ENCODE measurements around the gene SLC17A5.
"Not testable (repeated sequence)": the region's sequence is repeated elsewhere in the genome, so short reads cannot be mapped to it uniquely, and the experiment has no call there.

SLC17A5 gene

DNA sequence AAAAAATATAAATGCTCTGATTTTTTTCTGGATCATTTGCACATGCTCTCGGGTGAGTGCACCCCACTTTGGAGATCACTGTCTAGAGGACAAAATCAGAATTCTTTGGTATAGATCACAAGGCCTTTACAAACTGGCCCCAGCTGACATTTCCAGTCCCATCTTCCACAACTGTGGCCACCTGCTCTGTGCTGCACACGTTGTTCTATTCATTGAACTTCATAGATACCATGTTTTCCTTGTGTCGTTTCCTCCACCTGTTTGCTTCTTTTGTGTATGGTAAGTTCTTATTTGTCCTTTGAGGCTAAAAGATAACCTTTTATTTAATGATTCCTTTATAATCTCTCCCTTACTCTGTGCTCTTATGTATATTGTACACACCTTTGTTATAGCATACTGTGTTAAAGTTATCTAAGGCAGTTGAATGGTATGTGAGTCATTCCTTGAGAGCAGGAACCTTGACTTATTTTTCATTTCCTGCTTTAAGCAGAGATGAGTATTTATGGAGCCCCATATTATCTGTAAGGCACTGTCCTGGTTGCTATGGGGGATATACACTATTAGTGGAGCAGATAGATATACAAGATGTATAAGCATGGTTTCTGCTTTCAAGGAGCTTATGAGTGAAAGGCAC, 12.0 kb upstream of the SLC17A5 start:
- peak; percentile 38 for DNase-seq (ENCODE audit: low read depth)

DNA sequence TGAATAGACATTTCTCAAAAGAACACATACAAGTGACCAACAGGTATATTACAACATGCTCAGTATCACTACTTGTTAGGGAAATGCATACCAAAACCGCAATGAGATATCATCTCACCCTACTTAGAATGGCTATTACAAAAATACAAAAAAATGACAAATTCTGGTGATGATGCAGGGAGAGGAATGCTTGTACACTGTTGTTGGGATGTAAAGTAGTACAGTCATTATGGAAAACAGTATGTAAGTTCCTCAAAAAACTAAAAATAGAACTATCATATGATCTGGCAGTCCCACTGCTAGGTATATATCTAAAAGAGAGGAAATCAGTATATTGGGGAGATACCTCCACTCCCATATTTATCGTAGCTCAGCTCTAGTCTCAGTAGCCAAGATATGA, 10.9 kb upstream of the SLC17A5 start:
- no peak for DNase-seq (ENCODE audit: low read depth)

DNA sequence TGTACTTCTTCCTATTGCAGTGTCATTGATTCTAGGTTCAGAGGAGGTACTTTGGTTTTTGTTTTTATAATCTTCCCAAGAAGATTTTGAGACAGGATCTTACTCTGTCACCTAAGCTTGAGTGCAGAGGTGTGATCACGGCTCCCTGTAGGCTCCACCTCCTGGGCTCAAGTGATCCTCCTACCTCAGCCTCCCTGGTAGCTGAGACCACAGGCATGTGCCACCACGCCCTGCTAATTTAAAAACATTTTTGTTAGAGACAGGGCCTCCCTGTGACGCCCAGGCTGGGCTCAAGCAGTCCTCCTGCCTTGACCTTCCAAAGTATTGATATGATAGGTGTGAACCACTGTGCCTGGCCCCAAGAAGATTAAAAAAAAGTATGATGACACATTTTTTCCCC, 3.4 kb upstream of the SLC17A5 start:
- DNase-seq (ENCODE audit: low read depth): no peak

GRCh38 chr6:73656531-73657145, 2.8 kb upstream of the SLC17A5 start:
- DNase-seq (ENCODE audit: low read depth): no peak

DNA sequence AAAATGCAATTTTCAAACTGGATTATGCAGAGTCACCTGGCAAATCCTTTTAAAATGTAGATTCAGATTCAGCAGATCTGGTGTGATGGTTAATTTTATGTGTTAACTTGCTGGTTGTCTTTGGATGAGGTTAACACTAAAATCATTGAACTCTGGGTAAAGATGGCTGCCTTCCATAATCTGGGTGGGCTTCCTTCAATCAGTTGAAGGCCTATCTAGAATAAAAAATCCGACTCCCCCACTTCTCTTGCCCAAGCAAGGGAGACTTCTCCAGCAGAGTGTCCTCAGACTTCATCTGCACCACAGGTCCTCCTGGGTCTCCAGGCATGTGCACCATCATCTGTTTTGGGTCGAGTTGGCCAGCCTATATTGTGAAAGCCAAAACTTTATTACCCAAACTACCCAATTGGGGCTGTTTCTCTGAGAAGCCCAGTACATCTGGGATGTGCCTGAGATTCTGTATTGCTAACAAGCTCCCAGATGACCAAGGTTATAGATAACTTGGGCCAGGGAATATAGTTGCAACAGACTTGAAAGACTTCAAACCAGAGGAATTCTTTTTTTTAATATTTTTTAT, 1.6 kb upstream of the SLC17A5 start:
- no peak for DNase-seq (ENCODE audit: low read depth)

DNA sequence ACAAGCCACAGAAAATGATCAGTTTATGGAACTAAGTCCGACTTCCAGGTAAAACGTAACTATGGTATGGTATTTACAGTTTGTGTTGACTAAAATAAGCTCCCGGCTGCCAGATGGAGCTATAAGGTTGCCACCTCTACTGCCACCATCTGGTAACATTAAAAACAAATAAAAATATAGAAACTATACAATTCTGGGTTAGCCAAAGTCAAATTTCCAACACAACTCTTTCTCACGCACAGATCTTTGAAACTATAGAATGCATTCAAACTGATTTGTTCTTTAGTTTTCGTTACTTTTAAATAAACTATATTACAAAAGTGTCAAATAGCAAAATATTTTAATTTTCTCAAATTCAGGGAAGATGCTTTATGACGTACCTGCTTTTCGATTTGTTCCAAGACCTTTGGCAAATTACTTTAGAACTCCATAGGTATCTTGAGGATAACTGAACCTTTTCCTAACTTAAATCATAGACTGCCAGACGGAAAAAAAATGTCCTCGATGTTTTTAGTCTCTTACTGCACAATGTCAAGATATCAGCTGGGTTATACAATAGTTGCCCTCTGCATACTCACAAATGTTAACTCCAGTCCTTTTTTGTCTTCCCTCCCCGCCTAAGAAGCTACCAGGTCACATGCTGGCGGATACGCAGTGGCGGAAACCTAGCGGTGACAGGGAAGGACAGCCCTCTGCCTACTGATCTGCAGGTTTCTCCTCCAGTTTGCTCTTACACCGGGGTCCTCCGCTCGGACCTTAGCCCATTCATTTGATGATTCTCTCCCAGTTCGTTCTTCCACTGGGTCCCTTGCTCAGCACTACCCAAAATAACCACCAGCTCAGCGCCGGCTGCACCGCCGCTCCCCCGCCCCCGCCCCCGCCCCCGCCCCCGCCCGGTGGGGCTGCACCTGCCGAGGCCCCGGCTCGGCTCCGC, 888 bp downstream of the SLC17A5 start:
- no peak for DNase-seq (ENCODE audit: low read depth)

- DNase-seq (ENCODE audit: low read depth): no peak
Measured at GRCh38 chr6:73649783-73650182, 4.0 kb downstream of the SLC17A5 start.

- DNase-seq (ENCODE audit: low read depth): peak; percentile 54
Measured at GRCh38 chr6:73648166-73648565, 5.6 kb downstream of the SLC17A5 start.

DNA sequence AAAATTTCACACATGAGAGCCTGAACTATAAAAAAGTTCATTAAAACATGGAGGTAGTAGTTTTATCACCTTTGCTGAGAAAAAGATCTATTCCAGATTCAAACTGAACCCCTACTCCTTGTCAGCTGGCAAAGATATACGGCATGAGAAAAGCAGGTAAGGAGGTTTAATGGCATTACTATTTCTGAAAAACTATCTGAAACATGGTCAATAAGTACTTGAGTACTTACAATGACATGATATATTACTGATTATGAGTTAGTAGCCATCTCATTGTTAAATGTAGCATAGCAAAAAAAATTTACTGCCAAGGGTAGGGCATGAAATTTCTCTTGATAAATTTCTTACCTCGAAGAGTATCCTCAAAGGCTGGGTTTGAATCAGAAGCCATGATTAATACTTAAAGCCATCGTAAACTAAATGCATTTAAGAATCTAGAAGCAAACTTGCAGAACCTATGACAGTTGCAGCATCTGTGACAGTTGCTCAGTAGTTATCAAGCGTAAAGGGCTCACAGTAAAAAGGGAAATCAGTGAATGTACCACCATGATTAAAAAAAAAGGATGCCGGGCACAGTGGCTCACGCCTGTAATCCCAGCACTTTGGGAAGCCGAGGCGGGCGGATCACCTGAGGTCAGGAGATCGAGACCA, 8.7 kb downstream of the SLC17A5 start:
- no peak for DNase-seq (ENCODE audit: low read depth)

DNA sequence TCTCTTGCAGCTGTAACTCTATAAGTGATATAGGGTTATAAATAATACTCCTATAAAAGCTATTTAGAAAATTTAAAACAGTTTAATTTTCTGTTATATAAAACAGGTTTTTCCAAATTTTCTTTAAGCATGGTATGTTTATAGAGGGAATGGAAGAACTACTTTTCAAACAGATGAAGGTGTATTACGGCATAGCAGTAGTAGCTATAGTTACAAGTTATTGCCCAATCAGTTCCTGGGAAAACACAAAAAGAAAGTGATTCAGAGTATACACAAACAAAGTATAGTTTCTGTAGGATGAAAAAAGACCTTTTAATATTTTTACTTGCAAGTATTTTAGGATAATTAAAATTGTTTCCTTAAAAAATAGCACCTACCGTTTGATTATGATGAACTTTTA, 9.8 kb downstream of the SLC17A5 start:
- DNase-seq (ENCODE audit: low read depth): no peak

- no peak for DNase-seq (ENCODE audit: low read depth)
Measured at GRCh38 chr6:73642530-73642929, 11.3 kb downstream of the SLC17A5 start.

DNA sequence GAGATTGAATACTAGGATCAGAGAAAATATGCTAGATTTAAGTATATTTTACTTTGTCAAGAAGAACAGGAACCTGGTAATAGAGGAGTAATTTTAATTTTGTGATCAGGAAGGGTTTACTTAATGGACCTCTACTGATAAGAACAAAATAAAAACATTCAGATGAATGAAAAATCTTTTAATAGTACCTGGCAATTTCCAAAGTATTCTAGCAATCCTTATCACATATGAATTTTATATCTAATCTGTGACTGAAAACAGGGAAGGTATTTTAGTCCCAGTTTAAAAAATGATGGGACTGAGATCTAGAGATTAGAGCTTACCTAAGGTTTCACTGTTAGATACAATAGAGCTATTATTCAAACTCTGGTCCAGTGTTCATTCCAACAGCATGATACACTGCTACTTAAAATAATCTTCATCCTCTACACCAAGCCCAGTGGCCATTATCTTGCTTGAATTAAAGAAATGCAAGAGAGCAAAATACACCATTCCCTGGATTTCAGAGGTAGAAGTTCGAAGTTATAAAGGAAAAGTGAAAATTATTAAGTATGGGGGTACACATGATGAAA, 13.5 kb downstream of the SLC17A5 start:
- no peak for DNase-seq (ENCODE audit: low read depth)

DNA sequence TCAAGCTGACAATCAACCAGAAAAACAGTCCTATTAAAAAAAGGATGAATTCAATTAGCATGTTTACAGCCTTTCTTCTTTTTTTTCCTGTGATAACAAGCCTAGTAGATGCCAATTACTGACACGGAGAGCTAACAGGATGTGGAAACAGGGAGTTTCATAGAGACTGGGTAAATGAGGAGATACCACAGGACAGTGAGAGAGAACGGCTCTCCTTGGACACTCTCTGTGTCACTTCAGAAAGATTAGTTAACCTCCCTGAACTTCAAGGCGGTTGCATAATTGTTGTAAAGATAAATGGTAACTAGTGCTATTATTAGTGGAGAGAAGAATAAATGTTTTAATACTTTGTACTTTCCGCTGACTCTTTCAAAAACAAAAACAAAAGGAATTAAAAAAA, 14.8 kb downstream of the SLC17A5 start:
- DNase-seq (ENCODE audit: low read depth): no peak

- no peak for DNase-seq (ENCODE audit: low read depth)
Measured at GRCh38 chr6:73637404-73637803, 16.4 kb downstream of the SLC17A5 start.

DNA sequence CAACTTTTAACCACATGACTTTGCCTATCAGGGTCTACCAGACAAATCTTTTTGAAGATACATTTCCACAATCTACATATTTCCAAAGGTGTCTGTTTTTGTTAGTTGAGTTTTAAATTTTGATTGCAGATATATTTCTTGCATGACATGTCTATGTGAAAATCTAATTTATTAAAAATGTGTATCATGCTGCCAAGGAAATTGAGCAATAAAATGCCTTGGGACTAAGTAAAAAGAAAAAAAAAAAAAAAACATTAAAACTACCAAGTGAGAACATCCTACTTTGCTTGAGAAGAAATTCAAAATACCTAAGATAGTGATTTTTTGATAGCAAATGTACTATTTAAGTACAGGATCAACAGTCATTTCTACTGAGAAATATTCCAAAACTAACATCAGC, 17.7 kb downstream of the SLC17A5 start:
- DNase-seq (ENCODE audit: low read depth): no peak

- no peak for DNase-seq (ENCODE audit: low read depth)
Measured at GRCh38 chr6:73632346-73632745, 21.4 kb downstream of the SLC17A5 start.

- DNase-seq (ENCODE audit: low read depth): peak; percentile 58
Measured at GRCh38 chr6:73631849-73632248, 21.9 kb downstream of the SLC17A5 start.

DNA sequence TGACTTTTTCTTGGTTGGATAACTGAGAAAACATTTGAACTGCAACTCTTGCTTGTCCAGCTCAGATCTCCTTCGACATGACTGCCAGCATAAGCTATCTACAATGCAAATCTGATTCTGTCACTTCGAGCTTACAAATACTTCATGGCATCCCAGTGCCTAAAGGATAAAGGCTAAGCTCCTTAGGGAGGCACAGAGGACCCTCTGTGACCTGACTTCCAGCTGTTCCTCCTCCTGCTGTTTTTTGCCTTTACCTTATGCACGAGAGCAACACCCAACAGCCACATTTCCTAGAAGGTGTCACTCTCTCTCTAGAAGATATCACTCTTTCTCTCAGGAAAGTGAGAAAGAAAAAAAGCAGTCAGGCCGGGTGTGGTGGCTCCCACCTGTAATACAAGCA, 23.4 kb downstream of the SLC17A5 start:
- DNase-seq (ENCODE audit: low read depth): no peak

DNA sequence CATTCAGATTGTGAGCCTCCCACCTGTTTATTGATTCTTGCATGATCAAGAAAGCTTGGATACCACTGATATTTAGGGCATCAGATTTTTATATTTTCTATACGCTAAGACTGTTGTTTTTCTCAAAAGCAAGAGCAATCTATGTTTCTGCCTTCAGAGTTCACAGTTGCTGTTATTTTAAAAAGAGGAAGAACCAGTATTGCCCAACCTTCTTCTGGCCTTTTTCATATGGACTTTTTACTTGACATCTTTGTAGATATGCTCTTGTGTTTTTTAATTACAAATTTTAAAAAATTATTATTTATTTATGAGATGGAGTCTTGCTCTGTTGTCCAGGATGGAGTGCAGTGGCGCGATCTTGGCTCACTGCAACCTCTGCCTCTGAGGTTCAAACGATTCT, 28.9 kb downstream of the SLC17A5 start:
- DNase-seq (ENCODE audit: low read depth): no peak

- DNase-seq (ENCODE audit: low read depth): not testable (repeated sequence)
Measured at GRCh38 chr6:73623480-73623879, 30.3 kb downstream of the SLC17A5 start.

GRCh38 chr6:73618082-73618481, 35.7 kb downstream of the SLC17A5 start:
- not testable (repeated sequence) for DNase-seq (ENCODE audit: low read depth)

- no peak for DNase-seq (ENCODE audit: low read depth)
Measured at GRCh38 chr6:73614802-73615201, 39.0 kb downstream of the SLC17A5 start.

Data from iris pigment epithelial cell (primary cell).